Osteocyte (in vitro differentiated cells): Measurements from ENCODE around the gene TBC1D5. TPM values are rescaled to one million over a fixed set of nuclear protein-coding genes. Genes with fewer than 3 reads are reported as not detected.

Experiments
- DNase-seq: peaks from one replicate; pipeline ENCODE4 v3.0.0; 2021; ENCODE audit warnings: mixed read lengths; ENCODE audit not compliant: unreplicated experiment; ENCODE audit errors: extremely low spot score
- H3K27ac Mint-ChIP-seq: one replicate; pipeline ENCODE4 v1.8.0; 2021; ENCODE audit warnings: mild to moderate bottlenecking, mixed read lengths; ENCODE audit not compliant: unreplicated experiment
- H3K27me3 Mint-ChIP-seq: one replicate; pipeline ENCODE4 v1.8.0; 2021; ENCODE audit warnings: mixed read lengths; ENCODE audit not compliant: unreplicated experiment
- H3K36me3 Mint-ChIP-seq: one replicate; pipeline ENCODE4 v1.8.0; 2021; ENCODE audit warnings: mixed read lengths; ENCODE audit not compliant: unreplicated experiment
- H3K4me1 Mint-ChIP-seq: one replicate; pipeline ENCODE4 v1.8.0; 2021; ENCODE audit warnings: mixed read lengths; ENCODE audit not compliant: unreplicated experiment
- H3K4me3 Mint-ChIP-seq: one replicate; pipeline ENCODE4 v1.8.0; 2021; ENCODE audit warnings: mild to moderate bottlenecking, moderate library complexity, mixed read lengths; ENCODE audit not compliant: unreplicated experiment
- H3K9me3 Mint-ChIP-seq: one replicate; pipeline ENCODE4 v1.8.0; 2021; ENCODE audit warnings: mixed read lengths; ENCODE audit not compliant: unreplicated experiment
- total RNA-seq: library from RNA; stranded (reverse); gene quantifications from 2 replicates; pipeline ENCODE4 v1.2.1, GENCODE V29; 2021
- TF ChIP-seq, protein P1 (sequence below): fragments of 200-600 bp; sonication (generic); IDR thresholded peaks from 2 replicates; pipeline ENCODE4 v1.5.0; 2021; ENCODE audit warnings: antibody characterized with exemption, mild to moderate bottlenecking, moderate library complexity

Gene TBC1D5
- total RNA-seq, 1 donor from 2014 or later, result 69.2 TPM

DNA sequence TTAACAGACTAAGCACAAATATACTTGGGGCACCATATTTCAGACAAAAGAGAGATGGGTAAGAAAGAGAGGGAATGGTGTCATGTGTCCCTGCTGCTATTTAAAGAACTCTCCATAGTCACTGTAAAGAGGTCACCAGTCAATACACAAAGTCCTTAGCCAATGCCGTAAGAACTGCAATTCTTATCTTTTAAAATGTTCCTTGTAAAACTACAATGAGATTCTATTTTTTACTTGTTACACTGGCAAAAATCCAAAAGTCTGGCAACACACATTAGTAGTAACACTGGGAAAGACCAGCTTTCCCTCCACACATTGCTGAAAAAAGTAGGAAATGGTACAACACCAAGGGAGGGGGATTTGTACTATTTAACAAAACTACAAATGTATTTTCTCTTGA, 189.4 kb downstream of the TBC1D5 start:
- no peaks in the 10 kb centered on the region for H3K36me3 Mint-ChIP-seq
- TF ChIP-seq, protein P1, sequence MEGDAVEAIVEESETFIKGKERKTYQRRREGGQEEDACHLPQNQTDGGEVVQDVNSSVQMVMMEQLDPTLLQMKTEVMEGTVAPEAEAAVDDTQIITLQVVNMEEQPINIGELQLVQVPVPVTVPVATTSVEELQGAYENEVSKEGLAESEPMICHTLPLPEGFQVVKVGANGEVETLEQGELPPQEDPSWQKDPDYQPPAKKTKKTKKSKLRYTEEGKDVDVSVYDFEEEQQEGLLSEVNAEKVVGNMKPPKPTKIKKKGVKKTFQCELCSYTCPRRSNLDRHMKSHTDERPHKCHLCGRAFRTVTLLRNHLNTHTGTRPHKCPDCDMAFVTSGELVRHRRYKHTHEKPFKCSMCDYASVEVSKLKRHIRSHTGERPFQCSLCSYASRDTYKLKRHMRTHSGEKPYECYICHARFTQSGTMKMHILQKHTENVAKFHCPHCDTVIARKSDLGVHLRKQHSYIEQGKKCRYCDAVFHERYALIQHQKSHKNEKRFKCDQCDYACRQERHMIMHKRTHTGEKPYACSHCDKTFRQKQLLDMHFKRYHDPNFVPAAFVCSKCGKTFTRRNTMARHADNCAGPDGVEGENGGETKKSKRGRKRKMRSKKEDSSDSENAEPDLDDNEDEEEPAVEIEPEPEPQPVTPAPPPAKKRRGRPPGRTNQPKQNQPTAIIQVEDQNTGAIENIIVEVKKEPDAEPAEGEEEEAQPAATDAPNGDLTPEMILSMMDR, result no peak
- no peaks in the 10 kb centered on the region for H3K9me3 Mint-ChIP-seq
- no peaks in the 10 kb centered on the region for H3K4me1 Mint-ChIP-seq
- no peak overlapping the region for H3K27ac Mint-ChIP-seq
- no peak overlapping the region for H3K4me3 Mint-ChIP-seq
- H3K27me3 Mint-ChIP-seq, result no peaks in the 10 kb centered on the region
- no peak for DNase-seq

DNA sequence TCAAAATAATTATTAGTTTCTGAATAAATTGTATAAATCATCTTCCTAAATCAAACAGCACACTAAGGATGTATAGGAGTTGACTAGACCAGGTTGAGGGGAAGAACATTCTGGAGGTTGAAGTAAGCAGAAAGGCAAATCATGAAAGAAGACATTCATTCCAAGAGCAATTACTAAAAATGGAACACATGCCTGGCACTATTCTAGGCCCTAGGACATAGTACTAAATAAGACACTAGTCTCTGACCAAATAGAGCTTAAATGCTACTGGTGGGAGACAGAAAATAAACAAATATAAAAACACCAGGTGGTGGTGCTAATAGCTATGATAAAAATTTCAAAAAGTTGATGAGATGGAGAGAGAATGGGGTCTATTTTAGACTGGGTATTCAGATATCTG, 190.1 kb downstream of the TBC1D5 start:
- Mint-ChIP-seq H3K27me3 (no peaks in the 10 kb centered on the region), H3K4me1 (no peaks in the 10 kb centered on the region), H3K9me3 (no peaks in the 10 kb centered on the region), H3K4me3 (no peak overlapping the region), H3K36me3 (no peaks in the 10 kb centered on the region), H3K27ac (no peak overlapping the region)
- TF ChIP-seq, protein P1, result no peak
- no peak for DNase-seq

DNA sequence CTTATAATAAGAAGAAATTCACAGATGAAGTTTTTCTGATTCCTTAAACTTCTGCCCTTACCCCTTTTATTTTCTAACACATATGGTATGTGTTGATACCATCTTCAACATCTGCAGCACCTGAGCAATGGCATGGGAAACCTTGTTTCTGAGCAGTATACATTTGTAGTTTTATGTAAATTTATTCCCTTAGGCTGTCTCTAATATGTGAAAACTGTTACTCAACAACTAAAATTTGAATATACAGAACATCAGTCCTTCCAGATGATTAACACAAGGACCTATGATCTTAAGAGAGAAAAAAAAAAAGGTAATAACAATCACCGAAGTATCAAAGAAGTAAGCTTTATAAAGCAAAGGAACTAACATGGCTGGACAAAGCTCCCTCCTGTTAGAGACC, 190.5 kb downstream of the TBC1D5 start:
- TF ChIP-seq, protein P1, result no peak
- no peak overlapping the region for H3K27ac Mint-ChIP-seq
- no peak for DNase-seq
- no peaks in the 10 kb centered on the region for H3K9me3 Mint-ChIP-seq
- H3K4me1 Mint-ChIP-seq, result no peaks in the 10 kb centered on the region
- no peak overlapping the region for H3K4me3 Mint-ChIP-seq
- H3K36me3 Mint-ChIP-seq, result no peaks in the 10 kb centered on the region
- no peaks in the 10 kb centered on the region for H3K27me3 Mint-ChIP-seq

DNA sequence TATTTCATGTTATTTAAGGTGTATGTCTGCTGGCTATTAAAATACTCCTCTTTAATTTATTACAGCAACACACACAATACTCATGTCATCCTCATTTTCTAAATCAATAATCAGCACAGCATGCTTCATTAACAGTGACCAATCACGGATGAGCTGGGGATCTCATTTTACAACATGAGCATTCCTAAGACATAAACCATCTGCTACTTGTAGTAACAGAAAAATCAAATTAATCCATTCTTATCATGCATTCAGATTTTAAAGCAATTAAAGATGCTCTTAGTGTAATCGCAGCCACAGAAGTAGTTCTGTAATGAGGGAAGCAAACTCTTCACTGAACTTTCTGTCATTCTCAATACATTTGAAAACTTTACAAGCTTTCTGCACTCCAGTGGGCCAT, 191.1 kb downstream of the TBC1D5 start:
- Mint-ChIP-seq H3K27me3 (no peaks in the 10 kb centered on the region), H3K9me3 (no peaks in the 10 kb centered on the region), H3K4me1 (no peaks in the 10 kb centered on the region), H3K27ac (no peak overlapping the region), H3K4me3 (no peak overlapping the region), H3K36me3 (no peaks in the 10 kb centered on the region)
- DNase-seq, result no peak
- TF ChIP-seq, protein P1, result no peak

DNA sequence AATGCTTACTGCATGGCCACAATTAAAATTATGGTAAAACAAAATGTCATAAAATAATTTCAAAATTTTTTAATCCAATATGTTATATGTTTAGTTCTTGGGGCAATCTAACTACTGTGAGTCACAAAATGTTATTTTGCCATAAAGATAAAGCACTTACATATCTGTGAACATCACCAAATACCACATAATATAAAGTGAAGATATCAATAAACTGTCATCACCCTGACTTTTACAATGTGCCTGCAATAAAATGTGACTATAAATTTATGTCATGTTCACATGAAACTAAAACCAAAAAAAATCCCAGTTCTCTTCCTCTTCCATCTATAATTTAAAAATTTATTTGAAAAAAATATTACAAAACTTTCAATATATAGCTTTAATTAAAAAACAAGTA, 191.8 kb downstream of the TBC1D5 start:
- no peaks in the 10 kb centered on the region for H3K27me3 Mint-ChIP-seq
- H3K27ac Mint-ChIP-seq, result no peak overlapping the region
- no peaks in the 10 kb centered on the region for H3K36me3 Mint-ChIP-seq
- no peak overlapping the region for H3K4me3 Mint-ChIP-seq
- DNase-seq, result no peak
- no peaks in the 10 kb centered on the region for H3K4me1 Mint-ChIP-seq
- H3K9me3 Mint-ChIP-seq, result no peaks in the 10 kb centered on the region
- TF ChIP-seq, protein P1, result no peak
